Putamen (tissue), 1 donor: Measurements from ENCODE around the gene GNAZ.

Experiments used
- DNase-seq: peaks from one replicate; pipeline ENCODE4 v3.0.0-alpha.2; 2016; ENCODE audit warnings: low spot score

Gene GNAZ

DNA sequence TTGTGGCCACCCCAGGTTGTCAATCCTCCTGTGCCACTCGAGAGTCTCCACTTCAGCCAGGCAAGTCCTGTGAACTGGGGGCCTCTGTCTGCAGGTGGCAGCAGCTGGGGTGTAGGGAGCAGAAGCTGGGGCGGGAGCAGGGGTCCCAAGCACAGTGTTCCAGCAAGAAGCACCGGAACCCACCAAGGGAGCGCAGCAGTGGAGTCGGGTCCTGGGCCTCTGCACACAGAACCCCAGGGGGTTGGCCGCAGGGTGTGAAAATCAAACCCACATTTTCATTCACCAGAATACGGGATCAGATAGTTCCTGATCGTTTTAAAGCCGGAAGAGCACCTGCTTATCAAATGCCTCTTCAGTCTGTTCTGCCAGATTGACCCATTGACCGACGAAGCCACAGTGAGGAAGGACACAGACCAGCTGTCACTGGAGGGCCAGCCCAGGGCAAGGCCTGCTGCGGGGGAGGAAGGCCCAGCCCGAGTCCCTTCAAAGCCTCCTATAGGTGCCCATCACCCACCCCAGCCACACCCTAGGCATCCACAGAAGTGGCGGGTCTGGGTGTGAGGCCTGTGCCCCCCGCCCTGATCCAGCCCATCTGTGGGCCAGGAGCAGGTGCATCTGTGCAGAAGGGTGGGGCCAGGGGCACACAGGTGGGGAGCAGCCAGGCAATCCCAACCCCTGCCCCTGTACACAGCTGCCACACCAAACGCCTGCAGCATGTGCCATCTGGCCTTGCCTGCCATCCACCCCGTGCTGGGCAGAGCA is 37.3 kb downstream of the GNAZ start:
- DNase-seq, result no peak

DNA sequence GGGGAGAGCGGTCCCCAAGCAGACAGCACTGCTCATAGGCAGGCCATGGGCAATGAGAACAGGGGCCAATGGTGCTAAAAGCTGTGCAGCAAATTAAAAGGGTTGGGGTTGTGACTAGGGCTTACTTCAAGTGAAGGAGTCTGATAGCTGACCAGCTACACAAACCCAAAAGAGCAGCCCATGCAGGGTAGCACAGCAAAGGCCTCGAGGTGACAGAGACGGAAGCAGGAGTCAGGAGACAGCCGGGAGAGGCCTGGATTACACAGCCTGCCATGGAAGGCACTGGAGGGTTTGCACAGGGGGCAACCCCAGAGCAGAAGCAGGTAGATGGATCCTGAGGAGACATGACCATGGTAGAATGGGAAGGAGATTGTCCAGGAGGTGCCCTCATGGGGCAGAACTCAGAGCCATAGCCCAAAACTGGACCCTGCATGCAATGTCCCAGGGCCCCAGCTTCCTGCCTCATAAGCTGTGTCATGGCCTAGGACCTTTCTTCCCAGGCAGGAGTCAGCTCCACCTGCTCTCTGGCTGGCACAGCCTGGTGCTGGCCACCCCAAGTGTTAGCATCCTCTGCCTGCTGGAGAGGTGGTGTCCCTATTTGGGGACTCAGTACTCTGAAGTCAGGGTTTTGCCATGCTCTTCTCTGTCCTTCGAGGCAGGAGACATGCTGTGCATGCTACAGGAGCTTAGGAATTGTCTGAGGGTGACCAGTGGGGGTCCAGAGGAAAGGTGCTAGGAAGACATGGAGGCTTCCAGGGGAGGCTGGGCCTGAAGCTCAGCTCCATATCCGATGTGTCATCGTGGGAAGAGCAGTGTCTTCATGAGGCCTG is 38.1 kb downstream of the GNAZ start:
- no peak for DNase-seq

DNA sequence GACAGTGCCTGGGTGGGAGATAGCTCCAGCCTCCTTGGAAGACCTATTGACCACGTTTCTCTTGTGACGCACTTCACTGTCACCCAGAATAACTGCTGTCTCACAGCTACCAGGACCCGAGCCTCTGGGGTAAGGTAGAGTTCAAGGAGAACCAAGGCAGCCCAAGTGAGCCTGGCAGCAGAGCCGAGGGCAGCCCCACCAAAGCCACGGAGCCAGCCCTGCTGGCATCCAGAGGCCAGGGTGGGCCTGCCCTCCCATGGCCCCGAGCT is 38.7 kb downstream of the GNAZ start:
- DNase-seq, result no peak

DNA sequence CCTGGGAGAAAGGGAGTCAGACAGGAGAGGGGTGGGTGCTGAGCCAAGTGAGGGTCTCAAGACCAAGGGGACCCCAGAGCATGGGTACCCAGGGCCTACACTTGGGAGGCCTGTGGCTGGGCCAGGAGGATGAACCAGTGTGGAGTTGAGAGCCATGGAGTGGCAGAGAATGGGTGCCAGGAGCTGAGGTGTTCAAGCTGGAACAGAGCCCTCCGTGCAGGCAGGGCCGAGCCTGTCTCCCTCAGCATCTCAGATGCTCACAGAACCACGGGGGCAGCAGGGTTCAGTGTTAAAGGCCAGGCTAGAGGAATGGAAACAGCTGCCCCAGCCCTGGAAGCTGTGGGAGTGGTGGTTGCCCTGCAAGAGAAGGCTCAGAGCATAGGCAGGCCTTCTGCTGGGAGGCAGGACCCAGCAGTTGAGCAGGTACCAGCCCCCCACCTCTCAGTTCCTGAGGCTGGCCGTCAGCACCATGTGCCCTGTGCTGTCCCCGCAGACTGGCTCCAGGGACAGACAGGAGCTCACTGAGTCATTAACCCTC is 39.2 kb downstream of the GNAZ start:
- no peak for DNase-seq

DNA sequence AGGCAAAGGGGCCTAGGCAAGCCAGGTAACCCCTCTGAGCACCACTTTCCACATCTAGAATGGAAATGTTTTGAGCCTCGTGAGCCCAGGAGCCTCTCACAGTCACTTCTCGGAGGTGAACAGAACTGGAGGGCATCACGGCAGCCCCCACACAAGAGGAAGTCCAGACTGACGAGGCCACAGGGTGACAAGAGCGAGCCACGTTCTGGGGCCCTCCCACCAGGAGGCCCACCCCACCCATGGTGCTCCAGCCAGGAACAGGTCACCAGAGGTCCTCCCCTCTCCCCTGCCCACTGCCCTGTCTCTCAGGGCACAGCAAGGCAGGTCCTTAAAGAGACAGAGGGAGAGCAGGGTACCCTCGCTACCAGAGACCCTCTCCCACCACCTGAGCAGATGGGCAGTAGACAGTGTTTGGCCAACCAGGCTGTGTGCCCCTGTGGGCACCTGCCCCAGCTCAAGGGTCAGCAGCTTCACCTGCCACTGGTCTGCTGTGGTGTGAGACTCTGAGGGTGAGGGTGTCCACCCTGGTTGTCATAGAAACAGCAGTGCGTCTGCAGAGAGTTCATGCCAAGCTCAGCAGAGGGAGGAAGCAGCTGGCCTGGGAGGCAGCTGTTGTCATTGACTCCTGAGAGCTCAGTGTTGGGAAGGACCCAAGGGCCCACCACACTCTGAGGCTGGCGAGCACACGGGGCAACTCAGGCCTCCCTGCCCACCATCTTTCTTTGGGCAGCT is 40.0 kb downstream of the GNAZ start:
- no peak for DNase-seq

DNA sequence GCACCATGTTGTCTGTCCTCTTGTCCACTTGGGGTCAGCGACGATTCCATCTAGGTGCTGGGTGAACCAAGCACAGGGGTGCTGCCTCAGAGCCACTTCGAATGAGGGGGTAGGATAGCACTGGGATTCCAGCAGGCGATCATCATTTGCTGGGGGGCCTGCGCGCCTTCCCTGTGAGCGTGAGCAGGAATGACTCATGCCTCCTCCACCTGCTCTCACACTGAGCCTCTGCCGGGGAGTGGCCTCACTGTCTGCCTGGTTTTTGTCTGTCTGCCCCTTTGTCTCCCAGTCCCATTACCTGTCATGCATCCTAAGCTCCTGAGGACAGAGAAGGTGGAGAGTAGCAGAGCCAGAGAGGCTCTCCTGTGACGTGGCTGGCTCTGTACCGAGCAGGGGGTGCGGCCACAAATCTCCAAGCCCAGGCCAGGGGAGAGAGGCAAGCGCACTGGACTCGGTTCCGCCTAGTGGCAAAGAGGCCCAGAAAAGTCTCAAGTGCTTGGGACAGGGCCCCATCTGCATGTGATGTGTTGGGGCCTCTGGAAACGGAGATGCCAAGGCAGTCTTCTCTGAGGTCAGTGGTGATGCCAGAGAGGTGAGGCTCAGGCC is 40.7 kb downstream of the GNAZ start:
- DNase-seq, result no peak

DNA sequence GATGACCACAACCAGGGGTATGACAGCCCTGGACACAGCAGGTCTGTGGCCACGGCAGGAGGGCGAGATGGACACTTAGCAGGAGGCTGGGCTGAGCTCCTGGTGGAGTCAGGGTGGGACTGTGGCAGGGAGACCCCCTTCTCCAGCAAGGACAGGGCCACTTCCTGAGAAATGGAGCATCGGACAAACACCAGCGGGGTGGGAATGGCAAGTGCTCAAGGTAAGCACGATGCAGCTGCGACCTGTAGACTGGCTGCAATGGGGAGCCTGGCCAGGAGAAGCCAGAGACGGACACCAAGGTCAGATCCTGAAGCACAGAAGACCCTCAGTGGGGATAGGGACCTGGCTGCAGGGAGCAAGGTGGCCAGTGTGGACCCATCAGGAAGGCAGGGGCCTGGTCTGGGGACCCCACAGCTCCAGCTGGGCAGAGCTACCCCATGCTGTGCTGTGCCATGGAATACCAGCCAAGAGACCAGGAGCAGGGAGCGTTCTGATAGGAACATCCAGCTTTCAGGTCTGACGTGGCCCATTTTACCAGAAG is 42.2 kb downstream of the GNAZ start:
- DNase-seq, result no peak

DNA sequence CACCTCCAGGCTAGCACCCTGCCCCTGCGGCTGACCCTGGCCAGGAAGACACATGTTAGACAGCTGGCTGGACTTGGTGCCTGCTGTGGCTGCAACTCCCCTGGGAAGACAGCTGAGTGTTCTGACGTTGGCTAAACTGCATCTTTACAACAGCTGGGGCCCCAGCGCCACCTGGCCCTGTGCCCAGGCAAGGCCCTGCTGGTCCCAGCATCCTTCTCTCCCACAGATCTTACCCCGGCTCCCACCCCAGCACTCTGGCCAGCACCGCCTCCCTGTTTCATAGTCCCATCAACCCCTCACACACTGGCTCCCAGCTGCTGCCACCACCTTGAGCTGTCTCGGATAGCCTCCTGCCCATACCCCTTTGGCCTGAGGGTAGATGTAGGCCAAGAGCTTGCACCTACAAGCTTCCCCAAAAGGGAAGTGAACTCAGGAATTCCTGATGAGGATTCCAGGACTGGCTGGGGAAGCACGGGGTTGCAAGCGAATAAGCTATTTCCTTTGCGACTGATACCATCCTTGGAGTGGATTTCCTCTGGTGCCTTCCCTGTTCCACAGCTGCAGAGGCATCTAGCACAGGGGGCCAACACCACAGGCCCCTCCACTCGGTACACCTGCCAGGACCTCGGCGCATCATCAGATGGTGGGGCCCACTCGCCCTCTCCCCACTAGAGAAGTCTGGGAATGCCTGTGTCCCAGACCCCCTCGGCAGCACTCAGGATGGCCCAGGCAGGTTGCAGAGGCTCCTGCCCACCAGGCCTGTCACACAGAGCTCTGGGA is 42.9 kb downstream of the GNAZ start:
- DNase-seq, result peak; percentile 87

DNA sequence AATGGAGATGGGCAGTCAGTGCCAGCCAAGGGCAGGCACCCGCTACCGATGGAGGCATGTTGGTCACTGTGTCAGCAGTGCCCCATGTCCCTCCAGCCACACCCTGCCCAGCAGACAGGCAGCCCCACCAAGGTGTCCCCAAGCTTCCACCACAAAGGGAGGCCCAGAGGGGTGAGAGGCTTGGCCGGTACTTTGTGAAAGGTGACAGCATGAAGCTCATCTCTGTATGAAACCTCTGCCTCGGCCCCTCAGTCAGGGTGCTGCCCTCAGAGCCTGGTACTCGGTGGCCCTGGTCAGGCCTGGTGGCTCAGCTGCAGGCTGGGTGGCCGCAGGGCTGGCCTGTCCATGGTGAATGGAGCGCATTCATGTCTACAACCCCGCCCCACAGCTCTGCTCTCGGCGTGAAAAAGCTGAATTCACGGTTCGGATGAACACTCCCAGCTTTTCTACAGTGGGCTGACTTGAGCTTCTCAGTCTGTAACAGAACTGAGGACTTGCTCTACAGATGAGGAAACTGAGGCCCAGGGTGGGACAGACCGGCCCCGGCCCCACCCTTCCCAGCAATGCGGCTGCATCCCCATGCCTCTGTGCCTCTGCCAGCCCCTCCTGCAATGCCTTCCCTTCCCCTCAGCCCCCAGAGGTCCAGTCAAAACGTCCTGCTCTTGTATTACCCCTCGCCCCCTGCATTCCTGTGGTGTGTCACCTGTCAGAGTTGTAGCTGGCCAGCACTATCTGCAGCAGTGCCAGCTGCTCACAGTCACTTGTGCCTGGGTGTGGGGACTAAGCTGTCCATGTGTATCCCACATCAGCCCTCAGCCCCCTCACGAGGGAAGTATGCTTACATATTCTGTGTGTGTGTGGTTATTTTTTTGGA is 43.8 kb downstream of the GNAZ start:
- peak; percentile 93 for DNase-seq

DNA sequence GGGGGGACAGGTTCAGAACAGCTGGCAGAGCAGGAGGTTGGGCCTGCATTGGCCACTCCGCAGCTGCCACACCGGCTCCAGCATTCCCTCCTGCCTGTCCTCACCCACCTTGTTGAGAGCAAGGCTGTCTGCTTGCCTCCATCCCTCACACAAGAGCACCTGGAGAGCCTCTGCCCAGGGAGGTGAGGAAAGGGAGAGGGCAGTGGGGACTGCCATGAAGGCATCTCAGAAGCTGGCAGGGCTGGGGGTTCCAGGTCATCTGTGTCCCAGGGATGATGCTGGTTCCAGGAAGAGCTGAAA is 44.4 kb downstream of the GNAZ start:
- no peak for DNase-seq

DNA sequence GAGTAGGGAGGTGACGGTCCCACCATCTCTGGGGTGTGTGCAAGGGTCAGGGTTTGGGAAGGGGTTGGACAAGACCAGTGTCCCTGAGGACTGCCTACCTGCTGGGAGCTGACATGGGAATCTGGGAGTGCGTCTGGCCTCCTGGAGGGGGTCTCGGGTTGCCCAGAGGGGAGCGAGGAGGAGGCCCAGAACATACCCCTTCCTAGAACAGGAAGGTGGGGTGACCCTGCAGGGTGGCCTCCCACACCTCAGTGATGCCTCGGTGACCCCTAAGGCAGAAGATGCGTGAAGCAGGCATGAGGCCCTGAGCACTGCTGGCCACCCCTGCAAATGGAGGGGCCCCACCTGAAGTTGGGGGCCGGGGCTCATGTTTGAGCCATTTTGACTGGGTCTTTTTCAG is 45.0 kb downstream of the GNAZ start:
- no peak for DNase-seq

DNA sequence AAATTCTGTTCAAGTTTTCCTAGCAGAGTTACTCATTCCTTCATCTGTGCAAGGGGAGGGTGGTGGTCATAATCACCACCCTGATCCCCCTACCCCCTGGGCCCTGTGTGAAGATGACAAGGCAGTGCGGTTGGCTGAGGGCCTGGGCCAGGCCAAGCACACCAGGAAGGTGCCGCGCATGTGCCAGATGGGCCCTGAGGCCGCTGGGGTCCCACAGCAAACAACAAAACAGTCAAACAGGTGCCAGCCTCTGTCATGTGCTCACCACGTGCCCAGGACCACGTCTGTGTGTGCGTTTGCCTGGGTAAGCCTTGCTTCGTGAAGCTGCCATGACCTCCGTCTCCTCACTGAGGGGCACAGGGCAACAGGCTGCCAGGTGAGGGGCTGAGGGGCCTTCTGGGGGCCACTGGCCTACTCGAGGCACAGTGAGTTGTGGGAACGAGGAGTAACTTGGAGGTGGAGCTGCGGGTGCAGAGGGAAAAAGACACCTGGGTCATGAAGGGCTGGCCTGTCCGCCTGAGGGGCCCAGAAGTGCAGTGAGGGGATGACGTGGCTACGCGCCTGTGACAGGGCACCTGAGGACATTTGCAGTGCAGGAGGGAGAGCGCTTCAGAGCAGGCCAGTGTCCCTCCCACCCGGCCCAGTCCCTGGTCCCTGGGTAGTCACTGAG is 45.6 kb downstream of the GNAZ start:
- DNase-seq, result no peak

DNA sequence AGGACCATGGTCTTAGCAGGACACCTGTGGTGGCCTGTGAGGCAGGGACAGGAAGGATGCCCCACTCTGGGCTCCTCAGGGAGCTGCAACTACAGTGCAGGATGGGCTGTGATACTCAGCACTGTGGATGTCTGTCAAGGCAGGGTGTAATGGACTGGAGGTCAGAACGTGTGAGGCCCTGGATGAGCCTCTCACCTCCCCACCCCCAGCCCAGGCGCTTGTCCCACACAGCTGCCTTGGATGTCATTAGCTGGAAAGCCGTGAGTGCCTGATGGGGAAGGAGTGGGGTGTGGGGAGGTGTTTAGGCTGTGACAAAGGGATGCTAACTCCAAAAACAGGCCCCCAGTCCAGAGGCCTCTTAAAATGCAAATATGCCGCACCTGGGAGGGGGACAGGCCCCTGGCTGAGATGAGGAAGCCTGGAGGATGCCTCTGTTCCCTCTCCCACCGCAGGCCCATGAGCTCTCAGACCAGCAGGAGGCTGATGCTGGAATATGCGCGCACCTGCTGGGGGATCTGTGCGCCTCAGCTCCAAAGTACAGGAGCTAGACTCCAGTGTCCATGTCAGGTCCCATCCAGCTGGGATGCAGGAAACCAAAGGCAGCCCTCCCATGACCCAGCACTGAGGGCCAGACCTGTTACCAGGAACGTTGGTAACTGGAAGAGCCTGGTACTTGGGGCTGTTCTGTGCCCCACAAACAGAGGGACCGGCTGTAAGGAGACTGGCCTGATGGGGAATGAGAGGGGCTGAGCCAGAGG is 46.4 kb downstream of the GNAZ start:
- DNase-seq, result no peak

DNA sequence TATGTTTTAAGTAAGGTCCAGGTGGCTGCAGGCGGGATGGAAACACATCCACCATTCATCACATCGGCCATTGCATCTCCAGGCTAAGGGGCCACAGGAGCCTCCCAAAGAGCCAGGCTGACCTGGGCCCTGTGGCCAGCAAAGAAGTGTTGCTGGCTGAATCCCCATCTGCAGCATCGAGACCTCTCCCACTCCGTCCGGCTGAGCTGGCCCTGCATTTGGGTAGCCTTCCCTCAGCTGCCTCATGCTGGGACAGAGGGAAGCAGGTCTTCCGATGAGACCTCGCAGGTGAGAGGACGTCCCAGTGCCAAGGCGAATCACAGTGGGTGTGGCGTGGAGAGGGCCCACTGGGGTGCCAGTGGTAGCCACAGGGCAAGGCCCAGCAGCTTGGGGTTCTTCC is 47.0 kb downstream of the GNAZ start:
- no peak for DNase-seq

DNA sequence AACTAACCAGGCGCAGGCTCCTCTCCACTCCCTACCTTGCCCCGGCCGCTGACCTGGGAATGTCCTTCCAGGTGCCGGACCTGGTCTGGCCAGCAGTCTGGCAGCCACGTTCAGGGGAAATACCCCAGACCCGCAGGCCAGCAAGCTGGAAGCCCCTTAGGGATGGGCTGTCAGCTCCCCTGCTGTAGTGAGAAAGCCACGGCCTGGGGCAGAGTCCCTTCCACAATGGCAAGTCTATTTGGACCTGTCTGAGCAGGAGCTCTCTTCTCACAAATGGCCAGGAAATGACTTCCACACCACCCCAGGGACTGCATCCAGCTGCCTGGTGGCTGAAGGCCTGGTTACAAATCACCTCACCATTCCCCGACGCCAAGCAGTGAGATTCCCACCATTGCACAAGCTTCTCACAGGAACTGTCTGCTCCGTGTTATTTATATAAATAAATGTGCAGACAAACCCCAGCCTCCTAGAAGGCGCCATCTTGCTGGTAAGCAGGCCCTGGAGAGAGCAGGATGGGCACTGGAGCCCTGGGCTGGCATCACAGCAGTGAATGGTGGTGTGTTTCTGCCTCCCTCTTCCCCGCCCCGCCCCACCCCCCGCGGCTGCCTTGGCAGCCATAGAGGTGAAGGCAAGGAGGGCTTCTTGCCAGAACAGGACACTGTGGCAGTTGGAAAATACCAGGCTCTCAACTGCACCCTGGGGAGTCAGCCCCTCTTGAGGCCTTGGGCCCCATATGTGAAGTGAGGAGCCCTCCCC is 47.8 kb downstream of the GNAZ start:
- DNase-seq, result no peak

DNA sequence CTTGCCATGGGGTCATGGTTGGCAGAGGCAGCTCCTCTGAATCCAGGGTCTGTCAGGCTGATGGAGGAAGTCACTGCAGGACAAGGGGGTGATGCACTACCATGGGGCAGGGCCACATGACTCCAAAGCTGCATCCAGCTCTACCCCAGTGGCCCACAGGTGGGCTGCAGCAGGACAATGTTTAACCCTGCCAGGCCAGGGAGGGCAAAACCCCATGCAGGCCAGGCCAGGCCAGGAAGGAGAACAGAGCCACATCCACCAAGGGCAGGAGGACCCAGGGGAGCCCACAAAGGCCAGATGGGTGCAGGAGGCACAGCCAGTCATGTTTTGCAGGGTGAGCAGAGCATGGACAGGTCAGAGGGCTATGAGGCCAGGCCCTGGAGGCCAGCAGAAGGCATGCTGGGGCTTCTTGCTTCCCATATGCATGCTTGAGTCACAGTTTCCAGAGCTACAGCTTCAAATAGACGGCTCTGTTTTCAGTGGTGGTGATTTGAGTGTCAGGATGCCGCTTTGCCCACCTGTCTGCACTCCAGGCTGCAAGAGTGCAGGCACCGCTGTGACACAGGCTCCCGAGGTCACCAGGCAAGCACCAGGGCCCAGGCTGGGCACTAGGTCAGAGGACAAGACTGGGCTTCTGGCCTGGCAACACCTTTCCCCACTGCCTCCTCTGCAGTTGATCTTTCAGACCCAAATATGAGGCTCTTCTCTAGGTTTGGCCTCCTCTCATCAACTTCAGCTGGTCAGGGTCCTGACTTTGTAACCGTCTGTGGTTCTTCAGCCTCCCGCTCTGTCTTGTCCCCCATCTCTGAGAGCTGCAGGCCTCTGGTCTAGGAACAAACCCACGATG is 48.6 kb downstream of the GNAZ start:
- no peak for DNase-seq
